Medulla oblongata (tissue), 1 donor: Measurements from ENCODE around the gene FNDC4.
"Not testable (repeated sequence)": the region's sequence is repeated elsewhere in the genome, so short reads cannot be mapped to it uniquely, and the experiment has no call there.

Experiments
- DNase-seq: peaks from one replicate; pipeline ENCODE4 v3.0.0-alpha.2; 2015; ENCODE audit errors: extremely low spot score

The FNDC4 gene, protein sequence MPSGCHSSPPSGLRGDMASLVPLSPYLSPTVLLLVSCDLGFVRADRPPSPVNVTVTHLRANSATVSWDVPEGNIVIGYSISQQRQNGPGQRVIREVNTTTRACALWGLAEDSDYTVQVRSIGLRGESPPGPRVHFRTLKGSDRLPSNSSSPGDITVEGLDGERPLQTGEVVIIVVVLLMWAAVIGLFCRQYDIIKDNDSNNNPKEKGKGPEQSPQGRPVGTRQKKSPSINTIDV

GRCh38 chr2:27494944-27495554 is at the start of gene FNDC4:
TSS of gene FNDC4 (minus strand) at chr2:27495200. CDS start at chr2:27494679, 521 bp downstream.
- DNase-seq: no peak

DNA sequence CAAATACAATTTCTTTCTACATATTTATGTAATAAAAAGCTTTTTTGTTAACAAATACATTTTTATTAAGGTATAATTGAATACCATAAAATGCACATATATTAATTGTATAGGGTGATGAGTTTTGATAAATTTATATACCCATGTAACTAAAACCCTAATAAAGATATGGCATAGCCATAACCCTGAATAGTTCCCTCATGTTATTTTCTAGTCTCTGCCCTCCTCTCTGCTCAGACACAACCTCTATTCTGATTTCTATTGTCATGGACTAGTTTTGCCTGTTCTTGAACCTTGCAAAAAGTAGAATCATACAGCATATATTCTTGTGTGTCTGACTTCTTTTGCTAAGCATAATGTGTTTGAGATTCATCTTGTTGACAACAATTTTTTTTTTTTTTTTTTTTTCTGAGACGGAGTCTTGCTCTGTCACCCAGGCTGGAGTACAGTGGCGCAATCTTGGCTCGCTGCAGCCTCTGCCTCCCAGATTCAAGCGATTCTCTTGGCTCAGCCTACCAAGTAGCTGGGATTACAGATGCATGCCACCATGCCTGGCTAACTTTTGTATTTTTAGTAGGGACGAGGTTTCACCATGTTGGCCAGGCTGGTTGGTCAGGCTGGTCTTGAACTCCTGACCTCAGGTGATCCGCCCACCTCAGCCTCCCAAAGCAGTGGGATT is 49.3 kb upstream of the FNDC4 start:
- no peak for DNase-seq

- not testable (repeated sequence) for DNase-seq
Observed at GRCh38 chr2:27539649-27540048, 44.6 kb upstream of the FNDC4 start.

DNA sequence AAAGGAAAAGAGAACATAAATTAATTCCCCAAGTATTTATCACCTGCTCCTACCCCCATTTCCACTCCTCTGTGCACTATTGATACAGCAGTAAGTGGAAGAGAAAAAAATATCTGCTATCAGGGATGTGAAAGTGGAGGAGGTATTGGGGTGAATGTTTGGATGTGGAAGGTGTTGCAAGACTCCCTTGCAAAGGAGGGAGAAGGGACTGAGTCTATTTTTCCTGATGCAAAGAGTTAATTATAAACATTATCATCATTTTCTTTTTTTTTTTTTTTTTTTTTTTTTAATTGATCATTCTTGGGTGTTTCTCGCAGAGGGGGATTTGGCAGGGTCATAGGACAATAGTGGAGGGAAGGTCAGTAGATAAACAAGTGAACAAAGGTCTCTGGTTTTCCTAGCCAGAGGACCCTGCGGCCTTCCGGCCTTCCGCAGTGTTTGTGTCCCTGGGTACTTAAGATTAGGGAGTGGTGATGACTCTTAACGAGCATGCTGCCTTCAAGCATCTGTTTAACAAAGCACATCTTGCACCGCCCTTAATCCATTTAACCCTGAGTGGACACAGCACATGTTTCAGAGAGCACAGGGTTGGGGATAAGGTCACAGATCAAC is 43.9 kb upstream of the FNDC4 start:
- not testable (repeated sequence) for DNase-seq

DNA sequence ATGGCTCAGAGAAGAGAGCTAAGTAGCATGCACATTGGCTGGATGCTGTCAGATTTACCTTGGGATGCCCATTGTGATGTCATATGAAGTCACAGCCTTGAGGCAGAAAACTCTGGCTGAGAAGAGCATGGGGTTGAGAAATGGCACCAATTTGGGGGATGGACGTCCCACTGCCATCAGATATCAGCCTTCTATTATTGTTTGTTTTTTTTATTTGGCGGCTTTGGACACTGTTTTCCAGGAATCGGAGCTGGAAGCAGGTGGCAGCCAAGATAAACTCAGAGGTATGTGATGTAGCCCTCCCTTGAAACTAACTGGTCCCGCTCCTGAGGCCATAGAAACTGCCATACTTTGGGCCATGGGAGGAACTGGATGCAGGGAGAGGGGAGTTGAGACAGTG is 42.3 kb upstream of the FNDC4 start:
- no peak for DNase-seq

DNA sequence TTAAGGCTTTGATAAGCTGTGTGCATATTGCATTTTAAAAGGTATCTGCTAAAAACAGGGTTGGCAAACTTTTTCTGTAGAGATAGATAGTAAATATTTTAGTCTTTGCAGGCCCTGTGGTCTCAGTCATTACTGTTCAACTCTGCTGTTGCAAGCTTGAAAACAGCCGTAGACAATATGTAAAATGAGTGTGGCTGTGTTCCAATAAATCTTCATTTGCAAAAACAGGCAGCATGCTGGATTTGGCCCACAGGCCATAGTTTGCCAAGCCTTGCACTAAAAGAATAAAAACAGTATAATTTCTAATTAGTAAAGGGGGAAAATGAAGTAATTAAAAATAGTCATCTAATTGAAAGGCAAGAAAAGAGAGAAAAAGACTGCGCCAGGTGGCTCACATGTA is 37.0 kb upstream of the FNDC4 start:
- DNase-seq: no peak

DNA sequence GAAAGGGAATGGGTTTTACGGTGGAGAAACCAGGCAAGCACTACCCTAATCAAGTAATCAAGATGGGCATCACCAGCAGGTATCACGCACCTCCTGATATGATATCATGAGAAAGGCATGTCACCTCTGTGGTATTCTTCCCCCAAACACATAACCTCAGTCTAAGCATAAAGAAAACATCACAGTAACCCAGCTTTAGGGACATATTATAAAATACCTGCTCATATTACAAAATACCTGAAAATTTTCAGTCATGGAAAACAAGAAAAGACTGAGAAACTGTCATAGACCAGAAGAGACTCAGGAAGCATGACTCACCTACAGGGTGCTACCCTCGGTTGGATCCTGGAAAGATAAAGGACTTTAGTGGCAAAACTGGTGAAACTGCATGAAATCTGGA is 32.2 kb upstream of the FNDC4 start:
- DNase-seq: no peak

DNA sequence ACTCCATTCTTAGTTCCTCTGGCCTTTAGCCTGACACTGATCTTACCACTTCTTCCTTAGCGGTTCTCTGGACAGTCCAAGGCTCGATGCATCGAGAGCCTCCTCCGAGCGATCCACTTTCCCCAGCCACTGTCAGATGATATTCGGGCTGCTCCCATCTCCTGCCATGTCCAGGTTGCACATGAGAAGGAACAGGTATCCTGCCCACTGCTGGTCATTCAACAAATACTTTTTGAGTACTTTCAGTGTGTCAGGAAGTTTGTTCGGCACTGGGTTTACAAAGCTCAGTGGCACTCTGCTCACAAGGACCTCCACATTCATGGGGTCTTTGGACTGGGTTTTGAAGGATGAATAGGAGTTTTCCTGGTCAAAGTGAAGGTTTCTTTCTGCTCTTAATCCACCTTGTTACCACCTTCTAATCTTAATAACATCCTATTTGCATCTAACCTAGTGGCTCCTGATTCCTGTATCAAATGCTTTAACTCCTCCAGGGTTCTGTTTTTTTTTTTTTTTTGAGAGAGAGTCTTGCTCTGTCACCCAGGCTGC is 27.5 kb upstream of the FNDC4 start:
- DNase-seq: no peak

DNA sequence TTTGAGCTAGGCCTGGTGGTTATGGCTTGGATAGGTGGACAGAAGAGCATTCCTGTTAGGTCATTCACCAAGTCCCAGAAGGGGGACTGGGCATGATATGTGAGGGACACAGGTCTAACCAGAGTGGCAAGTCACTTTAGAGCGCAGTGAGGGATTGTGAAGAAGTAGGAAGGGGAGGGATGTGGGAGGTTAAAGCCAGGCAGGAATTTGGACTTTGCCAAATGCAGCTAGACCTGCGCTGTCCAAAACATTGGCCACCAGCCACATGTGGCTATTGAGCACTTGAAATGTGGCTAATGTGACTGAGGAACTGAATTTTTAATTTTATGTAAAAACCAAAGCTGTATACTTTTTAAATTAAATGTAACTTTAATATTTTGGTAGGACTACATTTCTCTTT is 25.3 kb upstream of the FNDC4 start:
- no peak for DNase-seq

- DNase-seq: no peak
Observed at GRCh38 chr2:27518782-27519113, 23.7 kb upstream of the FNDC4 start.

DNA sequence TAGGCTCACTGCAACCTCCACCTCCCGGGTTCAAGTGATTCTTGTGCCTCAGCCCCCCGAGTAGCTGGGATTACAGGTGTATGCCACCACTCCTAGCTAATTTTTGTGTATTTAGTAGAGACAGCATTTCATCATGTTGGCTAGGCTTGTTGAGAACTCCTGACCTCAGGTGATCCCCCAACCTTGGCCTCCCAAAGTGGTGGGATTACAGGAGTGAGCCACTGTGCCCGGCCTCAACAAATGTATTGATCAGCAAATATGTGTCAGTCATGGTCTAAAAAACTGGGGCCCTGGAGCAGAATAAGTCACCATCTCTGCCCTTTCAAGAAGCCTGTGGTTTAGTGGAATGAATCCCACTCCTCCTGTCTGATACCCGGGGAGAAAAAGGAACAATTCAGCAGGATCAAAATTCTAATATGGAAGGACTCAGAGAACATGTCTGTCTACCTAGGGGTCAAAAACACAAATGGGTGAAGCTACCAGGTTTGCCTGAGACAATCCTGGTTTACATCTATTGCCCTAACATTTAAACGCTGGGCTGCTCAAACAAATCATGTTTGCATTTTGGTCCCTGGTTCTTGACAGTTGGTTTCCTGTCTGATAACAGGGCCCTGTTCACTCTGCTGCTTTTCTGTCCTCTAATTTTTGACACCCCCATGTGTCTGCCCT is 23.2 kb upstream of the FNDC4 start:
- no peak for DNase-seq

- no peak for DNase-seq
Observed at GRCh38 chr2:27509326-27509725, 14.3 kb upstream of the FNDC4 start.

DNA sequence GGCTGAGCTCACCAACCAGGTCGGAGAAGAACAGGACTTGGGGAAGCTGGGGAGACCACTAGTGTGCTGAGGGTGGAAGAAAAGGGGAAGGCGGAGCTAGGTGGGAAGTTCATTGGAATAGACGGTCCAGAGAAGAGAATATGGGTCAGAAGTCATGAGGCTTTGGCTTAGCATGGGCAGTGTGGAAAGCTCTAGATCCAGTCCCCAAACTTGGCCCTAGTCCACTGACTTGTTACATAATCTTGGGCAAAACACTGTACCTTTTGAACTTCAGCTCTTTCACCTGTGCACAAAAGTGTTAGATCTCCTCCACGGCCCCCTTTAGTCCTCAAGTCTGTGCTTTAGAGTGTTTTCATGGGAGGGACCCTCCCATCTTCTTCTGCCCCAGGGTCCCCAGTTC is 12.3 kb upstream of the FNDC4 start:
- no peak for DNase-seq

DNA sequence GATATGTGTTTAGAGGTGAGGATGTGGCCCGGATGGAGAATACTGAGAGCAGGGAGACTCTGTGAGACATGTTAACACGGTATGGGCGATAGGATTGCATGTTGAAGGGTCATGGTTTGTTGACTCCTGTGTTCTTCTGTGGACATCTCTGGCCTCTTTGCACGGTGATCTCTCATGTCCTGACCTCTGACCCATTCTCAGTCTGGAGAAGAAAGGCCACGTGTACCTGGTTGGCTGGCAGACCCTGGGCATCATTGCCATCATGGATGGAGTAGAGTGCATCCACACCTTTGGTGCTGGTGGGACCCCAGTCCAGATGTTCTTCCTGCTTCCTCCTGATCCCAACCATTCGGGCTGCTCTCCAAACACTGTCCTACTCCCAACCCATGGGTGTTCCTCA is 11.6 kb upstream of the FNDC4 start:
- no peak for DNase-seq

DNA sequence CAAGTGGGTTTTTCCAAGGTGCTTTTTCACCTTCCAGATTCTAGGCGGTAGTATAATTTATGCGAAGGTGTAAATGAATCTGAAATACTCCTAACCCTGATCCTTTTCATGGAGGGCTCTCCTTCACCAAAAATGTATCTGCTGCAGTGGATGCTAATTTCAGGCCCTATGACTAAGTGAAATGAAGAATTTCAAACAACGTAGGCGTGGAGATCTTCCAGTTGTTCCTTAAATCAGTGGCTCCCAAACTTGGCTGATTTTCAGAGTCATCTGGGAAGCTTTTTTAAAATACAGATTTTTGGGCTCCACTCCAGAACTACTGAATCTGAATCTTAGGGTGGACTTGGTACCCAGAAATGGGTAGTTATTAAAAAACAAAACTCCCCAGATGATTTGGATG is 7.1 kb upstream of the FNDC4 start:
- DNase-seq: no peak

DNA sequence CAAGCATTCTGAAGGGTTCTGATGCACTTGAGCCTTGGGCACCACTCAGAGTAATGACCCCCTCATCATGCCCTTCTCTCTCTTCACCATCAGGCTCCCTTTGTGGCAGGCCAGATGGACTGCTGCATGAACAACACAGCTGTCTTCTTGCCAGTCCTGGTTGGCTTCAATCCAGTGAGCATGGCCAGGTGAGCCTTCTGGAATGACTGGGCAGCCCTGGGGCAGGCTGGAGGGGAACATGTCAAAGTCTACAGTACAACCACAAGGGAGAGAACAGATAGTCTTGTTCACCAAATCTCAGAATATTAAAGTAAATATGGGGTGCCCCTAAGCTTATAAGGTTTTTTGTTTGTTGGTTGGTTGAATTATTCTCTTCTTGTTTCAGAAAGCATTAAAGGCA is 6.0 kb upstream of the FNDC4 start:
- DNase-seq: no peak

GRCh38 chr2:27498975-27499374 is 4.0 kb upstream of the FNDC4 start:
- DNase-seq: no peak

DNA sequence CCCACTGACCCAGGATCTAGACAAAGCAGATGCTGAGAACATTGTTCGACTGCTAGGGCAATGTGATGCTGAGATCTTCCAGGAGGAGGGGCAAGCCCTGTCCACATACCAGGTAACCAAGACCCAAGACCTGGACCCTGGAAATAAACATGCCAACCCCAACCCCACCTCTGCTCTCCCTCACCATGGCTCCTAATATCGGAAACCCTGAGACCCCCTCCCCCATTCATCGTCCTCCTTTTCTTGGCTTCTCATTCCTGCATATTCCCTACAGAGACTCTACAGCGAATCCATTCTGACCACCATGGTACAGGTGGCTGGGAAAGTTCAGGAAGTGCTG is 2.3 kb upstream of the FNDC4 start:
- no peak for DNase-seq

DNA sequence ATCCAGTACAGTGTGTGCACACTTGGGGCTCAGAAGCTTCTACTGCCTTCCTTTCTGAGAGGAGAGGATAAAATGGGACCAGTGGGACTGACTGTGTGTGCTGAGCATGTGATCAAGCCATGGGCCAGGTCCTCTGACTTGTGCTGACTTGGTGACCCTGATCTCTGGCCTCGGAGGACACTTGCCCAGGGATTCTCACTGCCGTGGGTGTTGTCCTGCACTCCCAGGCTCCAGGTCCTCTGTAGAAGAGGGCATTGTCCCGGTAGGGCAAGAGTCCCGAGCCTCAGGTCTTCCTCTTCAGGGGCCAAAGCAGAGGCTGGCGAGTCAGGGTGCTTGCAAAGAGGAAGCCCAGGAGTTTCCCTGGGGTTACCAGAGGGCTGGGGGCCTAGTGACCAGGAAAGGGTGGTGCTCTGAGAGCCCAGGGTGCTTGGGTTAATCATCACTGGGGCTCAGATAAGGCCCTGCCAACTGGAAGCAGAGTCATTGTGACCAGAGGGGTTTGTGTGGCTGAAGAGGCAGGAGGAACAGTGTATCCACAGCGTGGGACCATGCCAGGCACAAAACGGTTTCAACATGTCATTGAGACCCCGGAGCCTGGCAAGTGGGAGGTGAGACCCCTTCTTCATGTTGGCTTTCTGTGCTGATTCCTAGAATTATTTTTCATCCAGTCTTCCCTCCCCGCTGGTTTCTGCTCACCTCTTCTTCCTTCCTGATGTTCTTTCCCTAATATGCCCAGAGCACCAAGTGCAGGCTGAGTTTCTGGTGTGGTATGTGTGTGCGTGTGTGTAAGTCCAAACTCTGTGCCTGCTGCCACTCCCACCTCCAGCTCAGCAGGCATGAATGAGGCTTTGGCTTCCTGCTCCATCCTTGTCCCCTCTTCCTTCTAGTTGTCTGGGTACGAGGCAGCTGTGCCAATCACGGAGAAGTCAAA is 1.6 kb upstream of the FNDC4 start, which contains the start of gene GCKR:
TSS of gene GCKR (plus strand) at position 483 of the 931 bp plus-strand sequence. CDS start at position 549, 66 bp downstream.
- DNase-seq: no peak

GRCh38 chr2:27495840-27496356 is 898 bp upstream of the FNDC4 start:
- no peak for DNase-seq
